Suprapubic skin (tissue), 4 donors: ENCODE data around the gene AFF1. TPM values are rescaled to one million over a fixed set of nuclear protein-coding genes. Genes with fewer than 3 reads are reported as not detected.

Experiments
- DNase-seq, 2 donors: peaks; one replicate each; pipeline ENCODE4 v3.0.0-alpha.2; 2019; ENCODE audit warnings: low spot score in 2 of 2
- H3K27ac ChIP-seq: fragments of 200-600 bp; sonication (generic); one replicate; pipeline ENCODE4 v1.5.1; 2019
- H3K27me3 ChIP-seq: fragments of 200-600 bp; sonication (generic); one replicate; pipeline ENCODE4 v1.5.1; 2019
- H3K36me3 ChIP-seq: fragments of 200-600 bp; sonication (generic); one replicate; pipeline ENCODE4 v1.5.1; 2019
- H3K4me1 ChIP-seq: fragments of 200-600 bp; sonication (generic); one replicate; pipeline ENCODE4 v1.5.1; 2019
- H3K4me3 ChIP-seq: fragments of 200-600 bp; sonication (generic); one replicate; pipeline ENCODE4 v1.5.1; 2019; ENCODE audit warnings: mild to moderate bottlenecking
- H3K9me3 ChIP-seq: fragments of 200-600 bp; sonication (generic); one replicate; pipeline ENCODE4 v1.5.1; 2019
- CTCF ChIP-seq, 2 donors: fragments of 200-600 bp in 1 of 2; fragments of 450-650 bp in 1 of 2; sonication (generic) in 1 of 2; IDR thresholded peaks; one replicate each; pipeline ENCODE4 v1.5.1; 2016 to 2019; ENCODE audit warnings: antibody characterized with exemption in 2 of 2, mild to moderate bottlenecking in 1 of 2, moderate library complexity in 1 of 2
- EP300 ChIP-seq: sonication (generic); formaldehyde crosslinking; IDR thresholded peaks from one replicate; pipeline ENCODE4 v1.6.1; 2017; ENCODE audit warnings: antibody characterized with exemption
- POLR2A ChIP-seq, 2 donors: fragments of 450-650 bp; IDR thresholded peaks; one replicate each; pipeline ENCODE4 v1.6.1; 2017; ENCODE audit warnings: antibody characterized with exemption in 2 of 2, mild to moderate bottlenecking in 2 of 2, moderate library complexity in 2 of 2
- POLR2AphosphoS5 ChIP-seq, 3 donors: sonication (generic); formaldehyde crosslinking; IDR thresholded peaks; one replicate each; pipeline ENCODE4 v1.6.1; 2017; ENCODE audit warnings: antibody characterized with exemption in 3 of 3
- whole genome bisulfite sequencing: methylation state at CpG from one replicate; pipeline ENCODE4 v1.1.5; 2018; 5-methylcytosine and 5-hydroxymethylcytosine counted together
- total RNA-seq, 4 donors: library from RNA; depleted of rRNA; stranded (reverse); fragments of >200 nt; gene quantifications; one replicate each; pipeline ENCODE4 v1.1.0, GENCODE V29; 2016

Gene AFF1
- total RNA-seq, 4 donors from 2014 or later, result 67.2 to 175 (median 103) TPM

- Histone ChIP-seq H3K27ac (no peak overlapping the region), H3K4me3 (no peak overlapping the region), H3K27me3 (no peaks in the 10 kb centered on the region), H3K4me1 (no peaks in the 10 kb centered on the region), H3K36me3 (no peaks in the 10 kb centered on the region), H3K9me3 (no peaks in the 10 kb centered on the region)
- 88% methylated on average over 13 of the region's 14 CpGs for WGBS
- DNase-seq, result no peak
- TF ChIP-seq POLR2AphosphoS5 (IDR thresholded peaks at IDR 0.05) (no peak), EP300 (no peak), POLR2A (IDR thresholded peaks at IDR 0.05) (no peak), CTCF (IDR thresholded peaks at IDR 0.05) (no peak)
Observed at GRCh38 chr4:87152310-87153041, 217.7 kb downstream of the AFF1 start.

- DNase-seq, result no peak
- no peaks in the 10 kb centered on the region for H3K4me1 ChIP-seq
- no peaks in the 10 kb centered on the region for H3K27me3 ChIP-seq
- H3K27ac ChIP-seq, result no peak overlapping the region
- no peak overlapping the region for H3K4me3 ChIP-seq
- WGBS, result 48% methylated on average over 4 of the region's 4 CpGs
- no peaks in the 10 kb centered on the region for H3K36me3 ChIP-seq
- no peak for TF ChIP-seq EP300
- no peak for TF ChIP-seq POLR2A (IDR thresholded peaks at IDR 0.05)
- TF ChIP-seq POLR2AphosphoS5 (IDR thresholded peaks at IDR 0.05), result no peak
- TF ChIP-seq CTCF (IDR thresholded peaks at IDR 0.05), result no peak
- H3K9me3 ChIP-seq, result no peaks in the 10 kb centered on the region
Observed at GRCh38 chr4:87153078-87153870, 218.5 kb downstream of the AFF1 start.

GRCh38 chr4:87165892-87166291 lies 231.1 kb downstream of the AFF1 start:
- Histone ChIP-seq H3K4me1 (no peaks in the 10 kb centered on the region), H3K27me3 (no peaks in the 10 kb centered on the region), H3K9me3 (no peaks in the 10 kb centered on the region), H3K4me3 (no peak overlapping the region), H3K27ac (no peak overlapping the region), H3K36me3 (peaks cover 24% of the 10 kb centered on the region)
- TF ChIP-seq EP300, result no peak
- TF ChIP-seq POLR2AphosphoS5 (IDR thresholded peaks at IDR 0.05), result no peak
- TF ChIP-seq POLR2A (IDR thresholded peaks at IDR 0.05), result no peak
- TF ChIP-seq CTCF (IDR thresholded peaks at IDR 0.05), result no peak
- 91% methylated on average over 1 of the region's 1 CpG for WGBS
- DNase-seq, result no peak

- H3K9me3 ChIP-seq, result no peaks in the 10 kb centered on the region
- no peak overlapping the region for H3K4me3 ChIP-seq
- 85% methylated on average over 3 of the region's 3 CpGs for WGBS
- H3K36me3 ChIP-seq, result peaks cover 24% of the 10 kb centered on the region
- no peak overlapping the region for H3K27ac ChIP-seq
- no peak for DNase-seq
- H3K27me3 ChIP-seq, result no peaks in the 10 kb centered on the region
- H3K4me1 ChIP-seq, result no peaks in the 10 kb centered on the region
- TF ChIP-seq POLR2A (IDR thresholded peaks at IDR 0.05), result no peak
- TF ChIP-seq POLR2AphosphoS5 (IDR thresholded peaks at IDR 0.05), result no peak
- TF ChIP-seq CTCF (IDR thresholded peaks at IDR 0.05), result no peak
- no peak for TF ChIP-seq EP300
Observed at GRCh38 chr4:87166296-87166854, 231.6 kb downstream of the AFF1 start.

- H3K4me3 ChIP-seq, result no peak overlapping the region
- H3K36me3 ChIP-seq, result peaks cover 13% of the 10 kb centered on the region
- H3K27me3 ChIP-seq, result no peaks in the 10 kb centered on the region
- H3K9me3 ChIP-seq, result no peaks in the 10 kb centered on the region
- WGBS, result 97% methylated on average over 2 of the region's 2 CpGs
- H3K27ac ChIP-seq, result no peak overlapping the region
- H3K4me1 ChIP-seq, result no peaks in the 10 kb centered on the region
- TF ChIP-seq POLR2AphosphoS5 (IDR thresholded peaks at IDR 0.05) (no peak), EP300 (no peak), POLR2A (IDR thresholded peaks at IDR 0.05) (no peak), CTCF (IDR thresholded peaks at IDR 0.05) (no peak)
- no peak for DNase-seq
Observed at GRCh38 chr4:87171944-87172343, 237.1 kb downstream of the AFF1 start.
